ENCODE data around the gene XYLB. TPM values are rescaled to one million over a fixed set of nuclear protein-coding genes. Genes with fewer than 3 reads are reported as not detected.

XYLB gene
- total RNA-seq, 1 experiment from 2014 or later, result not detected

DNA sequence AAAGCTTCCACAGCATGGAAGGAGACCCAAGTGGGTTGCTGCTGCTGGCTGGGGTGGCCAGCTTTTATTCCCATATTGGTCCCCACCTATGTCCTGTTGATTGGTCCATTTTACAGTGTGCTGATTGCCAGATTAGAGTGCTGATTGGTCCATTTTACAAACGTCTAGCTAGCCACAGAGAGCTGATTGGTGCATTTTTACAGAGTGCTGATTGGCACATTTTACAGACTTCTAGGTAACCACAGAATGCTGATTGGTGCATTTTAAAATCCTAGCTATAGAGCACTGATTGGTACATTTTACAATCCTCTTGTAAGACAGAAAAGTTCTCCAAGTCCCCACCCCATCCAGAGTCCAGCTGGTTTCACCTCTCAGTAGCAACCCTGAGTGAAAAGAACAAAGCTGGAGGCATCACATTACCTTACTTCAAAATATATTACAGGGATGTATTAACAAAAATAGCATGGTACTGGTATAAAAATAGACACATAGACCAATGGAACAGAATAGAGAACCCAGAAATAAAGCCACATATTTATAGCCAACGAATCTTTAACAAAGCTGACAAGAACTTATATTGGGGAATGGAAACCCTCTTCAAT, 99.6 kb downstream of the XYLB start:
- H3K9ac ChIP-seq (ENCODE audit: low read length), result no peak overlapping the region
- H3K4me1 ChIP-seq (ENCODE audit: low read length), result no peaks in the 10 kb centered on the region
- no peak overlapping the region for H2AFZ ChIP-seq (ENCODE audit: low read length)

DNA sequence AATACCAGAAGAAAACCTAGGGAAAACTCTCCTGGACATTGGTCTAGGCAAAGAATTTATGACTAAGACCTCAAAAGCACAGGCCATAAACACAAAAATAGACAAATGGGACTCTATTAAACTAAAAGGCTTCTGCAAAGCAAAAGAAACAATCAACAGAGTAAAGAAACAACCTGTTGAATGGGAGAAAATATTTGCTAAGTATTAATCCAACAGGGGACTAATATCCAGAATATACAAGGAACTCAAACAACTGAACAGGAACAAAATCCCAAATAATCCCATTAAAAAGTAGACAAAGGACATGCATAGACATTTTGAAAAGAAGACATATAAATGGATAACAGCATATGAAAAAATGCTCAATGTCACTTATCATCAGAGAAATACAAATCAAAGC, 100.2 kb downstream of the XYLB start:
- Histone ChIP-seq H3K9ac (ENCODE audit: low read length) (no peak overlapping the region), H3K4me3 (ENCODE audit: low read length) (no peak overlapping the region), H3K9me3 (ENCODE audit: low read length) (no peaks in the 10 kb centered on the region), H2AFZ (ENCODE audit: low read length) (no peak overlapping the region), H3K27ac (ENCODE audit: low read length) (no peak overlapping the region), H4K20me1 (ENCODE audit: insufficient read depth, low read depth, low read length) (no peaks in the 10 kb centered on the region), H3K4me1 (ENCODE audit: low read length) (no peaks in the 10 kb centered on the region), H3K4me2 (ENCODE audit: low read depth, low read length, poor library complexity, severe bottlenecking) (no peak overlapping the region), H3K36me3 (ENCODE audit: insufficient read depth, low read length) (no peaks in the 10 kb centered on the region), H3K9me2 (replicated peaks; ENCODE audit: insufficient read depth, low read length) (no peaks in the 10 kb centered on the region), H3K79me2 (ENCODE audit: low read length) (no peaks in the 10 kb centered on the region), H3K27me3 (ENCODE audit: low read length) (no peaks in the 10 kb centered on the region)
- no peak for DNase-seq

More for the DNA sequence above, 99.6 kb downstream of the XYLB start:
- Histone ChIP-seq H3K27ac (ENCODE audit: low read length) (no peak overlapping the region), H3K36me3 (ENCODE audit: insufficient read depth, low read length) (no peaks in the 10 kb centered on the region), H3K4me2 (ENCODE audit: low read depth, low read length, poor library complexity, severe bottlenecking) (no peak overlapping the region), H3K27me3 (ENCODE audit: low read length) (no peaks in the 10 kb centered on the region), H3K79me2 (ENCODE audit: low read length) (no peaks in the 10 kb centered on the region), H3K9me2 (replicated peaks; ENCODE audit: insufficient read depth, low read length) (no peaks in the 10 kb centered on the region), H3K4me3 (ENCODE audit: low read length) (no peak overlapping the region), H4K20me1 (ENCODE audit: insufficient read depth, low read depth, low read length) (no peaks in the 10 kb centered on the region), H3K9me3 (ENCODE audit: low read length) (no peaks in the 10 kb centered on the region)
- DNase-seq, result no peak

DNA sequence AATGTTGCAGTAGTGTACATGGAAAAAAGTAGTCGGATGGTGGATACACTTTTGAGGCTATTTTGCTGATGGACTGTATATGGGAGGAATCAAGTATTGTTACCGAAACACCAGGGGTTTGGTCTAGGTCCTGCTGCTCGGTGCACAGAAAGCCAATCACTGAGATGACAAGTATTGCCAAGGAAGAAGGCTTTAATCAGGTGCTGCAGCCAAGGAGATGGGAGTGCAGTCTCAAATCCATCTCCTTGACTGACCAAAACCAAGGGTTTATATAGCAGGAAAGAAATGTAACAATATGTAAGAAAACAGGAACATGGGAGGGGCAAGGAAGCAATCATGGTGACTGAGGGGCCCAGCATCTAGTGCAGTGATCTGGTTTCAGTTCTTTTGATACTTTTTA, 104.3 kb downstream of the XYLB start:
- no peak overlapping the region for H3K27ac ChIP-seq (ENCODE audit: low read length)

DNA sequence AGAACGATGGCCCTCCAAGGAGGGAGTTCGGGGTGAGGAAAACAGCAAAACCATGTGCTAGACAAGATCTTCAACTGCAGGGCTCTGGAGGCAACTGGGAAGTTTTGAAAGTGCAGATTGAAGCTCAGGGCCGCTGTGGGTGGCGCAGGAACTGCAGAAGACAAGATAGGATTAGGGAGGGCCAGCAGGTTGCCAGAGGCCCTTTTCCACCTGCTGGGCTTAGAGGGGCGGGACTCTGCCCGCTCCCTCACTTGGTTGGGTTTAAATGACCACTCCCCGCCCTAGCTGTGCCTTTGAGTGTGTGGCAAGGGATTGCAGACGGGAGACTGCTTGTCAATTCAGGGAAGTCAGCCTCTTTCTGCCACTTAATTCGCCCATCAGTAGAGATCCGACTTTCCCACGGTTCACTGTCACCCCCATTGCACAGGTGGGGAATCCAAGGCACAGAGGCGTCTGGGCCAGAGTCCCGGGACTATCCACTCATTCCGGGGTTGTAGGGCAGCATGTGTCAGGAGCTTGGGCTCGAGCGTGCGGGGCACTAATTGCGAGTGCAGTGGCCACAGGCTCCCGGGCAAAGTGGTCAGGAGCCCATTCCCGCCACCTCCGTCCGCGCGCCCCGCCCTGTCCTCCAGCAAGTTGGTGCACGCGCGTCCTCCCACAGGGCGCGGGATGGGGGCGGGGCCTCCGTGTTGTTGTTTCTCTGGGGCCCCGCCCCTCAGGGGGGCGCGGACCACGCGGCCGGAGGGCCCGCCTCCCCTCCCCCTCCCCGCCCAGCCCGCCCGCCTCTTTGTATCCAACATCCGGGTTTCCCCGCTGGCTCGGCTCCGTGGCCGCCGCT, 106.7 kb downstream of the XYLB start, which contains the start of gene ACVR2B:
Gene ACVR2B, plus strand, starts transcription at position 816 of the 838 bp plus-strand sequence. CDS start 433 bp downstream, outside the sequence.
- no peaks in the 10 kb centered on the region for H3K79me2 ChIP-seq (ENCODE audit: low read length)
- H3K4me1 ChIP-seq (ENCODE audit: low read length), result peaks cover 23% of the 10 kb centered on the region
- H3K27ac ChIP-seq (ENCODE audit: low read length), result no peak within 1 kb of the TSS
- H4K20me1 ChIP-seq (ENCODE audit: insufficient read depth, low read depth, low read length), result peaks cover 8% of the 10 kb centered on the region; the same call in 1 of the 2 replicates
- H3K9me3 ChIP-seq (ENCODE audit: low read length), result no peaks in the 10 kb centered on the region
- H3K27me3 ChIP-seq (ENCODE audit: low read length), result no peaks in the 10 kb centered on the region; the same call in 1 of the 2 replicates
- no peaks in the 10 kb centered on the region for H3K36me3 ChIP-seq (ENCODE audit: insufficient read depth, low read length)
- no peaks in the 10 kb centered on the region for H3K9me2 ChIP-seq (replicated peaks; ENCODE audit: insufficient read depth, low read length)
- H2AFZ ChIP-seq (ENCODE audit: low read length), result peak within 1 kb of the TSS; percentile 90
- peak within 1 kb of the TSS; percentile 75 for H3K9ac ChIP-seq (ENCODE audit: low read length)
- peak within 1 kb of the TSS; percentile 81 for H3K4me3 ChIP-seq (ENCODE audit: low read length)
- peak; percentile 86 for DNase-seq
- H3K4me2 ChIP-seq (ENCODE audit: low read depth, low read length, poor library complexity, severe bottlenecking), result peak within 1 kb of the TSS; percentile 80

More for the DNA sequence above, 104.3 kb downstream of the XYLB start:
- no peaks in the 10 kb centered on the region for H3K79me2 ChIP-seq (ENCODE audit: low read length)
- H2AFZ ChIP-seq (ENCODE audit: low read length), result no peak overlapping the region
- H3K4me3 ChIP-seq (ENCODE audit: low read length), result no peak overlapping the region
- no peak for DNase-seq
- no peaks in the 10 kb centered on the region for H3K9me2 ChIP-seq (replicated peaks; ENCODE audit: insufficient read depth, low read length)
- H3K4me1 ChIP-seq (ENCODE audit: low read length), result peaks cover 23% of the 10 kb centered on the region
- H3K4me2 ChIP-seq (ENCODE audit: low read depth, low read length, poor library complexity, severe bottlenecking), result no peak overlapping the region
- H3K9me3 ChIP-seq (ENCODE audit: low read length), result no peaks in the 10 kb centered on the region
- no peaks in the 10 kb centered on the region for H3K36me3 ChIP-seq (ENCODE audit: insufficient read depth, low read length)
- H3K27me3 ChIP-seq (ENCODE audit: low read length), result no peaks in the 10 kb centered on the region; the same call in 1 of the 2 replicates
- no peak overlapping the region for H3K9ac ChIP-seq (ENCODE audit: low read length)
- peaks cover 5% of the 10 kb centered on the region; the same call in 1 of the 2 replicates for H4K20me1 ChIP-seq (ENCODE audit: insufficient read depth, low read depth, low read length)

DNA sequence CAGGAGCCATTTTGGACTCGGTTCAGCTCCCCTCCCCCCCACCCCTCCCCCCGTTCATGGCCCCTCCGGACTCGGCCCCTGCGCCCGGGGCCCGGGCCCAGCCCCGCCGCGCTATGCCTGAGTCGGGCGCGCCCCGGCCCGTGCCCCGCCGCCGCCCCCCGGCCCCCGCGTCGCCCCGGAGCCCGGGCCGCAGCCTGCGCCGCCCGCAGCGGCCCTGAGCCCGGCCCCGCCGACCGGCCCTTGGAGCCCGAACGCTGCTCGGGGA, 107.3 kb downstream of the XYLB start:
- H4K20me1 ChIP-seq (ENCODE audit: insufficient read depth, low read depth, low read length), result peaks cover 14% of the 10 kb centered on the region; the same call in 1 of the 2 replicates
- H3K4me2 ChIP-seq (ENCODE audit: low read depth, low read length, poor library complexity, severe bottlenecking), result peak overlapping the region; percentile 80
- H3K27ac ChIP-seq (ENCODE audit: low read length), result no peak overlapping the region
- peaks cover 23% of the 10 kb centered on the region for H3K4me1 ChIP-seq (ENCODE audit: low read length)
- H3K9me2 ChIP-seq (replicated peaks; ENCODE audit: insufficient read depth, low read length), result no peaks in the 10 kb centered on the region
- no peaks in the 10 kb centered on the region for H3K79me2 ChIP-seq (ENCODE audit: low read length)
- DNase-seq, result no peak
- H3K9ac ChIP-seq (ENCODE audit: low read length), result peak overlapping the region; percentile 75
- H3K27me3 ChIP-seq (ENCODE audit: low read length), result no peaks in the 10 kb centered on the region; the same call in 1 of the 2 replicates
- H3K4me3 ChIP-seq (ENCODE audit: low read length), result peak overlapping the region; percentile 81
- H3K9me3 ChIP-seq (ENCODE audit: low read length), result no peaks in the 10 kb centered on the region
- no peaks in the 10 kb centered on the region for H3K36me3 ChIP-seq (ENCODE audit: insufficient read depth, low read length)
- H2AFZ ChIP-seq (ENCODE audit: low read length), result no peak overlapping the region

DNA sequence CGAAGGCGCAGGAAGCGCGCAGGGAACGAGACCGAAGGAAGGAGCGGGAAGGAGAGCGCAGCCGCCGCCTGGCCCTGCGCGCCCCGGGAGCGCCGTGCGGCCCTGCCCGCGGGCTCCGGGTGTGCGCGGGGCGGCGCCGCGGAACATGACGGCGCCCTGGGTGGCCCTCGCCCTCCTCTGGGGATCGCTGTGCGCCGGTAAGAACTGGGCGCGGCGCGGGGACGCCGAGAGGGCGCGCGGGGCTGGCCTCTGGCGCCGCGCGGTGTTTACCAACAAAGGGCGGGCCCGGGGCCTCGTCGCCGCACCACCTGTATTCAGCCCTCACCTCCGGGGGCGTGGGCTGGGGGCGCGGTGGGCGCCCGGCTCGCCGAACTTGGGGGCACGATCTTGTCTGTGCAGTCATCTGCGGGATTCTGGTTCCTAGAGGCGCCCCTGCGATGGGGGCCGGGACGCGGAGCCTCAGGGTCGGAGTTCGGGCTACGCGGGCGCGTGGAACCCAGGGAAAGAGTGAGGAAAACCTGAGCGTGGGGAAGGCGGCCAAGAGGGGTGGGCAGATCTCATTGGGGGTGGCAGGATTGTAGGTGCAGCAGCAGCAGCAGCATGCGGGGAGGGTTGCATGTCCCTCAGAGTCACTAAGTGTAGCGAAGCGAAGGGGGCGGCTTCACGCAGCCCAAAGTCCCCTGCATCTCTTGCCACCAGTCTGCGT, 107.7 kb downstream of the XYLB start:
- H3K27me3 ChIP-seq (ENCODE audit: low read length), result no peaks in the 10 kb centered on the region; the same call in 1 of the 2 replicates
- H3K36me3 ChIP-seq (ENCODE audit: insufficient read depth, low read length), result no peaks in the 10 kb centered on the region
- H4K20me1 ChIP-seq (ENCODE audit: insufficient read depth, low read depth, low read length), result peaks cover 19% of the 10 kb centered on the region; the same call in 1 of the 2 replicates
- peak overlapping the region; percentile 75 for H3K9ac ChIP-seq (ENCODE audit: low read length)
- no peaks in the 10 kb centered on the region for H3K9me3 ChIP-seq (ENCODE audit: low read length)
- H3K9me2 ChIP-seq (replicated peaks; ENCODE audit: insufficient read depth, low read length), result no peaks in the 10 kb centered on the region
- H3K27ac ChIP-seq (ENCODE audit: low read length), result no peak overlapping the region
- H3K4me3 ChIP-seq (ENCODE audit: low read length), result peak overlapping the region; percentile 81
- H3K4me1 ChIP-seq (ENCODE audit: low read length), result peaks cover 23% of the 10 kb centered on the region
- H2AFZ ChIP-seq (ENCODE audit: low read length), result peak overlapping the region; percentile 78
- H3K79me2 ChIP-seq (ENCODE audit: low read length), result no peaks in the 10 kb centered on the region
- H3K4me2 ChIP-seq (ENCODE audit: low read depth, low read length, poor library complexity, severe bottlenecking), result peak overlapping the region; percentile 80
- DNase-seq, result peak; percentile 60

DNA sequence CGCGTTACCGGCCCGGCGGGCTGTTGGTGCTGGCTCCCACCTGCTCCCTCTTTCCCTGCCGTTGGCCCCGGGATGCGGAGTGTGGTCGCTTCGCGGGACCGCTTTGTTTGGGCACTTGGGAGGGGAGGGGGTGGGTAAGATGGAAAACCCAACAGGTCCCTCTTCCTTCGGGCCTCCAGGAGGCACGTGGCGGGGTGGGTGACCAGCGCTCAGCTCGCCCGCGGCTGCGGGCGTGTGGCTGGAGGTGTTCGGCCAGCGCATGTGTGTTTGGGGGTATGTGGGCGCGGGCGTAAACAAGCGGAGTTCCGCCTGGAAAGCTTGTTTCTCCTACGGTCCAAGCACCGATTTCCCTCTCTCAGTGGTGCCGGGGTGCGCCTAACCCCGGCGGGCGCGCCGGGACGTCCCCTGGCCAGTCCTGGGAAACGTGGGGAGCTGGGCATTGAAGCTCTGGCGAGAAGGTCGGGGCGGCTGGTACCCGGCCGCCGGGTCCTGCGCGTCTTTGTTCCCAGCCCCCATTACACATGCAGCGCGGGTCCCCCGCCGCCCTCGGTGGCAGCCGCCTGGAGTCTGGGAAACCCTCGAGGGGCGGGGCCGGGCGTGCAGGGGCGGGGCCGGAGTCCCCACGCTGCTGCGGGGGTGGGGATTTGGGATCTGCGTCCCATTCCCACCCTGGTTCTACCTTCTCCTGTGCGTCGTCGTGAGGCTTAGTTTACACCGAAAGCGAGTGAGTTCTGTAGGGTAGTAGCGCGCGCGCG, 108.5 kb downstream of the XYLB start:
- Histone ChIP-seq H2AFZ (ENCODE audit: low read length) (no peak overlapping the region), H4K20me1 (ENCODE audit: insufficient read depth, low read depth, low read length) (peaks cover 23% of the 10 kb centered on the region; the same call in 1 of the 2 replicates), H3K79me2 (ENCODE audit: low read length) (no peaks in the 10 kb centered on the region), H3K9me2 (replicated peaks; ENCODE audit: insufficient read depth, low read length) (no peaks in the 10 kb centered on the region), H3K4me3 (ENCODE audit: low read length) (peak overlapping the region; percentile 81), H3K9ac (ENCODE audit: low read length) (peak overlapping the region; percentile 75), H3K9me3 (ENCODE audit: low read length) (no peaks in the 10 kb centered on the region), H3K4me2 (ENCODE audit: low read depth, low read length, poor library complexity, severe bottlenecking) (peak overlapping the region; percentile 80), H3K36me3 (ENCODE audit: insufficient read depth, low read length) (no peaks in the 10 kb centered on the region), H3K27ac (ENCODE audit: low read length) (no peak overlapping the region), H3K4me1 (ENCODE audit: low read length) (peaks cover 23% of the 10 kb centered on the region), H3K27me3 (ENCODE audit: low read length) (no peaks in the 10 kb centered on the region; the same call in 1 of the 2 replicates)
- DNase-seq, result peak; percentile 48
